HepG2 (cell line): Measurements from ENCODE around the gene TM4SF20. TPM values are rescaled to one million over a fixed set of nuclear protein-coding genes. Genes with fewer than 3 reads are reported as not detected.

Experiments used
- AFF4 ChIP-seq: sonication (generic); formaldehyde crosslinking; IDR thresholded peaks from 2 replicates; pipeline ENCODE4 v1.4.0; 2020; ENCODE audit warnings: missing genetic modification reagents
- BRCA1 ChIP-seq: sonication (generic); formaldehyde crosslinking; IDR thresholded peaks from 2 replicates; pipeline ENCODE4 v1.4.0; 2020; ENCODE audit warnings: missing genetic modification reagents
- ETV6 ChIP-seq: sonication (generic); formaldehyde crosslinking; conservative IDR thresholded peaks from 2 replicates; pipeline ENCODE4 v1.4.0; 2020; ENCODE audit warnings: missing genetic modification reagents
- GATAD1 ChIP-seq: IDR thresholded peaks from 2 replicates; pipeline ENCODE4 v1.6.1; 2016; ENCODE audit warnings: missing genetic modification reagents, missing compliant biosample characterization
- GMEB1 ChIP-seq: sonication (generic); formaldehyde crosslinking; IDR thresholded peaks from 2 replicates; pipeline ENCODE4 v1.5.1; 2020; ENCODE audit warnings: missing genetic modification reagents, mild to moderate bottlenecking, borderline replicate concordance
- HIVEP1 ChIP-seq: sonication (generic); formaldehyde crosslinking; IDR thresholded peaks from 2 replicates; pipeline ENCODE4 v1.4.0; 2020; ENCODE audit warnings: mild to moderate bottlenecking, missing genetic modification reagents
- HNRNPH1 ChIP-seq: fragments of 200-400 bp; formaldehyde crosslinking; optimal IDR thresholded peaks from 2 replicates; pipeline ENCODE3; 2017; ENCODE audit warnings: mild to moderate bottlenecking, low read depth, low read length
- JUN ChIP-seq: sonication (generic); formaldehyde crosslinking; IDR thresholded peaks from 2 replicates; pipeline ENCODE4 v1.4.0; 2020; ENCODE audit warnings: mild to moderate bottlenecking, missing genetic modification reagents
- KLF15 ChIP-seq: sonication (generic); formaldehyde crosslinking; IDR thresholded peaks from 2 replicates; pipeline ENCODE4 v1.8.1; 2023; ENCODE audit warnings: borderline replicate concordance, mild to moderate bottlenecking, inconsistent platforms, missing genetic modification reagents, mixed read lengths
- MXD3 ChIP-seq: IDR thresholded peaks from 2 replicates; pipeline ENCODE4 v1.6.1; 2016; ENCODE audit warnings: mild to moderate bottlenecking, missing biosample characterization, missing genetic modification reagents
- SKI ChIP-seq: fragments of 450-650 bp; IDR thresholded peaks from one replicate; pipeline ENCODE4 v1.6.1; 2018; ENCODE audit warnings: mild to moderate bottlenecking; ENCODE audit not compliant: partially characterized antibody
- SP4 ChIP-seq: sonication (generic); formaldehyde crosslinking; IDR thresholded peaks from 2 replicates; pipeline ENCODE4 v1.8.1; 2023; ENCODE audit warnings: mild to moderate bottlenecking, missing genetic modification reagents
- TCF12 ChIP-seq, 2 experiments: fragments of 450-650 bp in 1 of 2; sonication (generic) in 1 of 2; formaldehyde crosslinking in 1 of 2; IDR thresholded peaks; 2 replicates each; pipeline versions ENCODE4 v1.6.1 to v1.8.0; 2017 to 2022; ENCODE audit warnings: antibody characterized with exemption in 1 of 2, mild to moderate bottlenecking in 1 of 2, missing genetic modification reagents in 1 of 2, moderate library complexity in 1 of 2
- ZBTB1 ChIP-seq: sonication (generic); formaldehyde crosslinking; IDR thresholded peaks from 2 replicates; pipeline ENCODE4 v1.4.0; 2020; ENCODE audit warnings: missing genetic modification reagents, borderline replicate concordance
- ZFP62 ChIP-seq: sonication (generic); formaldehyde crosslinking; IDR thresholded peaks from 2 replicates; pipeline ENCODE4 v1.4.0; 2020; ENCODE audit warnings: missing genetic modification reagents
- ZFP82 ChIP-seq: sonication (generic); formaldehyde crosslinking; IDR thresholded peaks from 2 replicates; pipeline ENCODE4 v1.5.1; 2020; ENCODE audit warnings: mild to moderate bottlenecking, missing genetic modification reagents, borderline replicate concordance
- ZFP91 ChIP-seq: sonication (generic); formaldehyde crosslinking; IDR thresholded peaks from 2 replicates; pipeline ENCODE4 v1.9.0; 2022; ENCODE audit warnings: missing genetic modification reagents, mild to moderate bottlenecking, borderline replicate concordance
- ZNF205 ChIP-seq: IDR thresholded peaks from 2 replicates; pipeline ENCODE4 v1.6.1; 2018; ENCODE audit warnings: missing biosample characterization, missing genetic modification reagents
- ZNF451 ChIP-seq: sonication (generic); formaldehyde crosslinking; IDR thresholded peaks from 2 replicates; pipeline ENCODE4 v1.5.0; 2020; ENCODE audit warnings: mild to moderate bottlenecking, missing genetic modification reagents
- ZNF749 ChIP-seq: sonication (generic); formaldehyde crosslinking; IDR thresholded peaks from 2 replicates; pipeline ENCODE4 v1.8.0; 2022; ENCODE audit warnings: mild to moderate bottlenecking, missing genetic modification reagents, moderate library complexity, borderline replicate concordance
- ZNF790 ChIP-seq: sonication (generic); formaldehyde crosslinking; IDR thresholded peaks from 2 replicates; pipeline ENCODE4 v1.8.0; 2022; ENCODE audit warnings: missing genetic modification reagents, mild to moderate bottlenecking, borderline replicate concordance
- ZZZ3 ChIP-seq: sonication (generic); formaldehyde crosslinking; IDR thresholded peaks from 2 replicates; pipeline ENCODE4 v1.4.0; 2020; ENCODE audit warnings: missing genetic modification reagents, mild to moderate bottlenecking, borderline replicate concordance
- polyA plus RNA-seq, 8 experiments: library from polyadenylated mRNA; depleted of rRNA in 3 of 8; stranded (reverse) in 7 of 8; unstranded in 1 of 8; fragments of >200 nt; fragmentation: Illumina TruSeq in 4 of 8; extraction: Trizol in 4 of 8; gene quantifications; 2 replicates each; pipeline versions ENCODE4 v1.2.1 to v1.2.3, GENCODE V29; 2011 to 2016; ENCODE audit warnings: low read depth in 4 of 8, missing spikeins in 1 of 8, mixed read lengths in 1 of 8; ENCODE audit not compliant: insufficient read depth in 1 of 8
- total RNA-seq, 5 experiments: library from RNA; depleted of rRNA; stranded (reverse); fragments of >200 nt; fragmentation: Illumina TruSeq; extraction: Trizol; gene quantifications; 2 replicates each; pipeline ENCODE4 v1.2.3, GENCODE V29; 2016; ENCODE audit warnings: low read depth in 1 of 5

Gene TM4SF20
- total and polyA plus RNA-seq, 2 of the 13 experiments (the other 11 are each of a cell fraction or from before 2014, with no cell fraction given) = not detected

GRCh38 chr2:227420087-227421052, 41.3 kb upstream of the TM4SF20 start (continued):
- TF ChIP-seq MXD3 (no peak), ZNF790 (CRISPR knock-in tag) (no peak), GATAD1 (CRISPR knock-in tag) (no peak), ZZZ3 (CRISPR knock-in tag) (no peak), AFF4 (CRISPR knock-in tag) (no peak), ETV6 (CRISPR knock-in tag) (no peak), BRCA1 (CRISPR knock-in tag) (no peak), ZNF749 (CRISPR knock-in tag) (no peak), ZNF205 (no peak), SP4 (0 out of 2 replicates have a peak, but pooled peaks have one; percentile 46), JUN (CRISPR knock-in tag) (no peak), ZBTB1 (CRISPR knock-in tag) (no peak), HIVEP1 (CRISPR knock-in tag) (no peak), ZFP62 (no peak), ZNF451 (CRISPR knock-in tag) (no peak), HNRNPH1 (no peak), SKI (no peak), TCF12 (IDR thresholded peaks at IDR 0.05) (no peak), TCF12 (CRISPR knock-in tag; IDR thresholded peaks at IDR 0.05) (no peak), ZFP82 (no peak), GMEB1 (no peak), ZFP91 (CRISPR knock-in tag) (no peak), KLF15 (no peak)
